IPS-11a (cell line): ENCODE data around the gene TMEM53.

ENCODE experiments used
- H3K4me3 ChIP-seq: one replicate; pipeline ENCODE4 v1.5.1; 2013; ENCODE audit warnings: low read depth, low read length, control low read depth

TMEM53 gene

GRCh38 chr1:44674113-44675000 lies at the start of gene TMEM53, which contains the start of gene ARMH1:
Gene TMEM53 (minus strand): TSS chr1:44674481. CDS start chr1:44674391, 90 bp downstream.
Gene ARMH1 (plus strand): TSS chr1:44674714. CDS start chr1:44689698, 14,984 bp downstream.
- peak within 1 kb of the TSS; percentile 75 for H3K4me3 ChIP-seq

- H3K4me3 ChIP-seq, result no peak overlapping the region
Observed at GRCh38 chr1:44723496-44724295, 49.4 kb upstream of the TMEM53 start.

- H3K4me3 ChIP-seq, result no peak overlapping the region
Observed at GRCh38 chr1:44723064-44723463, 48.8 kb upstream of the TMEM53 start.

GRCh38 chr1:44721485-44722361 lies 47.4 kb upstream of the TMEM53 start:
- no peak overlapping the region for H3K4me3 ChIP-seq

GRCh38 chr1:44720281-44720680 lies 46.0 kb upstream of the TMEM53 start:
- H3K4me3 ChIP-seq, result no peak overlapping the region

GRCh38 chr1:44719318-44719717 lies 45.0 kb upstream of the TMEM53 start:
- no peak overlapping the region for H3K4me3 ChIP-seq

- H3K4me3 ChIP-seq, result no peak overlapping the region
Observed at GRCh38 chr1:44718091-44718490, 43.8 kb upstream of the TMEM53 start.

GRCh38 chr1:44717653-44718052 lies 43.4 kb upstream of the TMEM53 start:
- H3K4me3 ChIP-seq, result no peak overlapping the region

GRCh38 chr1:44717156-44717555 lies 42.9 kb upstream of the TMEM53 start:
- H3K4me3 ChIP-seq, result no peak overlapping the region

GRCh38 chr1:44714944-44715571 lies 40.8 kb upstream of the TMEM53 start:
- no peak overlapping the region for H3K4me3 ChIP-seq

- no peak overlapping the region for H3K4me3 ChIP-seq
Observed at GRCh38 chr1:44714532-44714931, 40.3 kb upstream of the TMEM53 start.

GRCh38 chr1:44713321-44713781 lies 39.1 kb upstream of the TMEM53 start:
- no peak overlapping the region for H3K4me3 ChIP-seq

- H3K4me3 ChIP-seq, result no peak overlapping the region
Observed at GRCh38 chr1:44707959-44708831, 33.9 kb upstream of the TMEM53 start.

GRCh38 chr1:44707112-44707881 lies 33.0 kb upstream of the TMEM53 start:
- no peak overlapping the region for H3K4me3 ChIP-seq

- H3K4me3 ChIP-seq, result no peak overlapping the region
Observed at GRCh38 chr1:44705938-44706337, 31.7 kb upstream of the TMEM53 start.

GRCh38 chr1:44705470-44705869 lies 31.2 kb upstream of the TMEM53 start:
- H3K4me3 ChIP-seq, result no peak overlapping the region

GRCh38 chr1:44701141-44701573 lies 26.9 kb upstream of the TMEM53 start:
- no peak overlapping the region for H3K4me3 ChIP-seq

- H3K4me3 ChIP-seq, result no peak overlapping the region
Observed at GRCh38 chr1:44700573-44700972, 26.3 kb upstream of the TMEM53 start.
